ENCODE results near the gene ABCB4. TPM values are rescaled to one million over a fixed set of nuclear protein-coding genes. Genes with fewer than 3 reads are reported as not detected.
A peak's percentile ranks its signal among the peaks of the same experiment; 100 is the strongest.

Gene ABCB4
- total RNA-seq, 1 donor from 2014 or later = 4.2 TPM

DNA sequence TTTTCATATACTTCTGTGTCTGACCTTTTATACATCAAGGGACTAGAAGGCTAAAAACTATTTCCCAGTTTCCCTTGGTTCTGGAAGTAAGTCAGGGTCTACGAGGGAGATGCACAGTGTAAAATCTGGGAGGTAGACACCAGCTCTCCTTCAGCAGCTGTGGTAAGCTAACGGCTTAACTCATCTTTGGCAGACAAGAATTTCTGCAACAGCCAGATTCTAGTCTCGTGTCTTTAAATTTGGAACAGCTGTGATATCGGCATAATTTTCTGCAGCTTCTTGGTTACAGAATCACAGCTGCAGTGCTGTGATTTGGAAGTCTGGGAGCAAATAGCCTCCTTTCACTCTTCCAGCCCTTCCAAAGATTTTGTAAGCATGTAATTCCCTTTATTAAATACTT lies 37.4 kb upstream of the ABCB4 start:
- H3K4me1 ChIP-seq = peaks cover 9% of the 10 kb centered on the region
- H3K36me3 ChIP-seq = peaks cover 5% of the 10 kb centered on the region
- no peak overlapping the region for H3K27ac ChIP-seq (replicated peaks)
- no peak overlapping the region for H3K4me3 ChIP-seq
- DNase-seq = no peak
- TF ChIP-seq, protein P1, sequence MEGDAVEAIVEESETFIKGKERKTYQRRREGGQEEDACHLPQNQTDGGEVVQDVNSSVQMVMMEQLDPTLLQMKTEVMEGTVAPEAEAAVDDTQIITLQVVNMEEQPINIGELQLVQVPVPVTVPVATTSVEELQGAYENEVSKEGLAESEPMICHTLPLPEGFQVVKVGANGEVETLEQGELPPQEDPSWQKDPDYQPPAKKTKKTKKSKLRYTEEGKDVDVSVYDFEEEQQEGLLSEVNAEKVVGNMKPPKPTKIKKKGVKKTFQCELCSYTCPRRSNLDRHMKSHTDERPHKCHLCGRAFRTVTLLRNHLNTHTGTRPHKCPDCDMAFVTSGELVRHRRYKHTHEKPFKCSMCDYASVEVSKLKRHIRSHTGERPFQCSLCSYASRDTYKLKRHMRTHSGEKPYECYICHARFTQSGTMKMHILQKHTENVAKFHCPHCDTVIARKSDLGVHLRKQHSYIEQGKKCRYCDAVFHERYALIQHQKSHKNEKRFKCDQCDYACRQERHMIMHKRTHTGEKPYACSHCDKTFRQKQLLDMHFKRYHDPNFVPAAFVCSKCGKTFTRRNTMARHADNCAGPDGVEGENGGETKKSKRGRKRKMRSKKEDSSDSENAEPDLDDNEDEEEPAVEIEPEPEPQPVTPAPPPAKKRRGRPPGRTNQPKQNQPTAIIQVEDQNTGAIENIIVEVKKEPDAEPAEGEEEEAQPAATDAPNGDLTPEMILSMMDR (IDR thresholded peaks at IDR 0.05; ENCODE audit: borderline replicate concordance) = no peak
- no peaks in the 10 kb centered on the region for H3K9me3 ChIP-seq (replicated peaks)
- intact Hi-C loops (cut with micrococcal nuclease) = no loop called here
- no peaks in the 10 kb centered on the region for H3K27me3 ChIP-seq (ENCODE audit: low read depth)

DNA sequence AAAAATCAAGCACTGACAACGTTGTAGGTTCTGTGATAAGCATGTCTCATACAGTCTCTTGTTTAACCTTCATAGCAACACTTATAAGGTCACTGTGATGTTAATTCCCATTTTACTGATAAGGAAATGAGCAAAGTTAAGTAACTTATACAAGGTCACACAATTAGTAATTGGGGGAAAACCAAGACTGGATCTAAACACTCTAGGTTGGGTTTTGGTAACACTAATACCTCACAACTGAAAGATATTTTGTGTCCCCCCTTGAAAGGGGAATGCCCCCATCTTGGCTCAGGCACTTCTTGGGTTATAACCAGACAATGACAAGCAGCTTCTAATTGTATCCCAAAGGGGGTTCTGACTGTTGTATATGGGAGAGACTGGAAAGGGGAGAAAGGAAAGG lies 36.0 kb upstream of the ABCB4 start:
- Histone ChIP-seq H3K36me3 (peaks cover 5% of the 10 kb centered on the region), H3K27ac (replicated peaks) (no peak overlapping the region), H3K9me3 (replicated peaks) (no peaks in the 10 kb centered on the region), H3K27me3 (ENCODE audit: low read depth) (no peaks in the 10 kb centered on the region), H3K4me1 (peaks cover 5% of the 10 kb centered on the region), H3K4me3 (no peak overlapping the region)
- intact Hi-C loops (cut with micrococcal nuclease) = no loop called here
- DNase-seq = no peak
- TF ChIP-seq, protein P1 (IDR thresholded peaks at IDR 0.05; ENCODE audit: borderline replicate concordance) = no peak

DNA sequence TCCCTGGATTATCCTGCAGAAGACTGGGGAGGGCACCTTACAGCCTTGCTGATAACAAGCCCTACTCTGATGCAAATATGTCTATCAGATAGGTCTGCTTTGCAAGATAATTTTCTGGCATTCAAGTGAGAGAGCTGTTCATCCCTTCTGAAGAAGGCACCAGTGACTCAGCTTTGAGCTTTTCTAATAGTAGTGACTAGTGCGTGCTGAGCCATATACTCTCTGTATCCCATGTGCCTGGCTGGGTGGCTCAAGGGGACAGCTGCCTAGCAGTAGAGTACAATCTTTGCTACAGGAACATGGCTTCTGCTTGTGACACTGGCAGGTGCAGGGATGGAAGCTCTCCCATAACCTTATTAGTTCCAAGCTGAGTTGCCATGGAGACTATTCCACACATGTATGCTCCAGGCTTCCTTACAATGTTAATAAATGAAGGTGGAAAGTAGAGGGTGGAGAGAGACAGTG lies 35.0 kb upstream of the ABCB4 start:
- no peaks in the 10 kb centered on the region for H3K9me3 ChIP-seq (replicated peaks)
- no peak overlapping the region for H3K27ac ChIP-seq (replicated peaks)
- TF ChIP-seq, protein P1 (IDR thresholded peaks at IDR 0.05; ENCODE audit: borderline replicate concordance) = no peak
- H3K27me3 ChIP-seq (ENCODE audit: low read depth) = no peaks in the 10 kb centered on the region
- no peak overlapping the region for H3K4me3 ChIP-seq
- DNase-seq = no peak
- H3K4me1 ChIP-seq = peaks cover 6% of the 10 kb centered on the region
- peaks cover 4% of the 10 kb centered on the region for H3K36me3 ChIP-seq
- intact Hi-C loops (cut with micrococcal nuclease) = no loop called here

DNA sequence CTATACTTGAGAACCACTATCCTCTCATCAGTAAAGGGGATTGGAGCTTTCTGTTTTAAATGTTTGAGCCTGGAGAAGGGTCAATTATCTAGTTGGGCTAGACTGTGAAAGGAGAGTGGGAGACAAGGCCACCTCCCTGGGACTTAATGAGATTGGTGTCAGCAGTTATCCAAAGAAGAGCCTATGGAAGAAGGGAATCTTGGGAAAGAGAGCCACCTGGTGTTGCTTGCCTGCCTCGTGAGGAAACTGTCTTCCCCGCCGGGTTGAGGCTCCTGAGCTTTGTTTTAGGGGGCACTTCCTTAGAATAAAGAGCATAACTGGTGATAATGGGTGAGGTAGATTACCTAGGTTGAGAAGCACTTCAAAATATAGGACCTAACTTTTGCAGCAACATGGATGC lies 32.0 kb upstream of the ABCB4 start:
- TF ChIP-seq, protein P1 (IDR thresholded peaks at IDR 0.05; ENCODE audit: borderline replicate concordance) = peak; percentile 41
- no peak for DNase-seq
- Histone ChIP-seq H3K4me1 (peaks cover 6% of the 10 kb centered on the region), H3K9me3 (replicated peaks) (no peaks in the 10 kb centered on the region), H3K27me3 (ENCODE audit: low read depth) (no peaks in the 10 kb centered on the region), H3K36me3 (no peaks in the 10 kb centered on the region), H3K27ac (replicated peaks) (no peak overlapping the region), H3K4me3 (no peak overlapping the region)
- intact Hi-C loops (cut with micrococcal nuclease) = no loop called here

DNA sequence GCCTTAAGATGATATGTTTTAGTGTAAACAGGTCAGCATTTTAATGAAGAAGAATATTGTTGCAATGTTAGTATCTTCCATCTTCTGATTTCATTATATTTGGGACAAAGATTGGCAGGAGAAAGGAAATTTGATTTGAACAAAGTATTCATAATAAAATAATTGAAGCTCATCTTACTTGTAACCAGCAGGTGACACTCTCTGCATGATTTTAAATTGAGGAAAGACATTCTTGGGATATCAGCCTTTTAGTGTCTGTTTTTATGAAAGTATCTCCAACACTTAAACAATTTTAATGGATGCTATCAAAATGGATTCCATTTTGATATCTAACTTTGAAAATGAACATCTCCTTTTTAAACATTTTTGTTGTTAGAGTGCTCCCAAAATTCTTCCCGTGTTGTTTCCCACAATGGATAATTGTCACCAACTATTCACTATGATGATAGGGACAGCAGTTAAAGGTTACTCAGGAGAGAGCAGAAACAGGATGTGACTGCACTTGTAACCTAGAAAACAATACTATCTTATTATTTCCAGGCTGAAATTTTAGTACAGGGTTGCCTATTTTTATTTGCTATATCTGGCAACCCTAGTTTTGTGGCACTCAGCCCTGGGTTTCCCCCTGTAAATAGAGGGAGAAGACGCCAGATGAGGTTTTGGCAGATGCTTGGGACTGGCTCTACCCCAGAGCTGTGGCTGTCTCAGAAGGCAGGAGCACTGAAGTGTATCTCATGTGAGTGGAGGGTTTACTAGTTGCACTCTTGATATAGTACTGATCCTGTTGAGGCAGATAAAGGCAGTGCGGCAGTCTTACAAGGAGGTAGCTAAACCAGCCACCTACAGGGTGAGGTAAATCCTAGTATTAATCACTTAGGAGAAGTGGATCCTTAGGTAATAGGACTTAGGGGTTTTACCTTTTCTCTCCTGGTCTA lies 31.0 kb upstream of the ABCB4 start:
- H3K4me1 ChIP-seq = peaks cover 6% of the 10 kb centered on the region
- TF ChIP-seq, protein P1 (IDR thresholded peaks at IDR 0.05; ENCODE audit: borderline replicate concordance) = peak; percentile 55
- no peak overlapping the region for H3K27ac ChIP-seq (replicated peaks)
- no peaks in the 10 kb centered on the region for H3K36me3 ChIP-seq
- H3K9me3 ChIP-seq (replicated peaks) = no peaks in the 10 kb centered on the region
- no peaks in the 10 kb centered on the region for H3K27me3 ChIP-seq (ENCODE audit: low read depth)
- DNase-seq = no peak
- intact Hi-C loops (cut with micrococcal nuclease) = no loop called here
- no peak overlapping the region for H3K4me3 ChIP-seq

All from left ventricle myocardium inferior (tissue), 1 donor.